ENCODE results near the gene GLB1L2.

Gene GLB1L2

GRCh38 chr11:134407321-134407828 lies 75.6 kb downstream of the GLB1L2 start:
- Histone ChIP-seq H3K4me3 (ENCODE audit: low read depth, low read length) (no peak overlapping the region), H3K27ac (ENCODE audit: low read depth, low read length) (no peak overlapping the region), H2AFZ (ENCODE audit: low read length, unreplicated experiment) (no peak overlapping the region), H3K36me3 (ENCODE audit: insufficient read depth, low read length) (no peaks in the 10 kb centered on the region), H3K27me3 (ENCODE audit: insufficient read depth, low read length) (peaks cover 21% of the 10 kb centered on the region), H3K4me1 (ENCODE audit: control insufficient read depth, insufficient read depth, low read length, unreplicated experiment) (no peaks in the 10 kb centered on the region), H3K79me2 (ENCODE audit: control insufficient read depth, insufficient read depth, low read length, unreplicated experiment) (no peaks in the 10 kb centered on the region)

GRCh38 chr11:134407923-134408322 lies 76.1 kb downstream of the GLB1L2 start:
- Histone ChIP-seq H3K27me3 (ENCODE audit: insufficient read depth, low read length) (peaks cover 26% of the 10 kb centered on the region), H3K79me2 (ENCODE audit: control insufficient read depth, insufficient read depth, low read length, unreplicated experiment) (no peaks in the 10 kb centered on the region), H3K27ac (ENCODE audit: low read depth, low read length) (no peak overlapping the region), H3K4me1 (ENCODE audit: control insufficient read depth, insufficient read depth, low read length, unreplicated experiment) (no peaks in the 10 kb centered on the region), H2AFZ (ENCODE audit: low read length, unreplicated experiment) (no peak overlapping the region), H3K4me3 (ENCODE audit: low read depth, low read length) (no peak overlapping the region), H3K36me3 (ENCODE audit: insufficient read depth, low read length) (no peaks in the 10 kb centered on the region)

- peaks cover 45% of the 10 kb centered on the region for H3K27me3 ChIP-seq (ENCODE audit: insufficient read depth, low read length)
These were observed 78.0 kb downstream of the GLB1L2 start for GRCh38 chr11:134409552-134410429.

GRCh38 chr11:134410766-134411165 lies 79.0 kb downstream of the GLB1L2 start:
- no peak overlapping the region for H3K27ac ChIP-seq (ENCODE audit: low read depth, low read length)
- no peaks in the 10 kb centered on the region for H3K79me2 ChIP-seq (ENCODE audit: control insufficient read depth, insufficient read depth, low read length, unreplicated experiment)
- no peaks in the 10 kb centered on the region for H3K4me1 ChIP-seq (ENCODE audit: control insufficient read depth, insufficient read depth, low read length, unreplicated experiment)
- H2AFZ ChIP-seq (ENCODE audit: low read length, unreplicated experiment), result no peak overlapping the region
- peaks cover 52% of the 10 kb centered on the region for H3K27me3 ChIP-seq (ENCODE audit: insufficient read depth, low read length)
- H3K4me3 ChIP-seq (ENCODE audit: low read depth, low read length), result no peak overlapping the region
- H3K36me3 ChIP-seq (ENCODE audit: insufficient read depth, low read length), result no peaks in the 10 kb centered on the region

More at GRCh38 chr11:134409552-134410429, 78.0 kb downstream of the GLB1L2 start:
- no peaks in the 10 kb centered on the region for H3K4me1 ChIP-seq (ENCODE audit: control insufficient read depth, insufficient read depth, low read length, unreplicated experiment)
- no peak overlapping the region for H3K4me3 ChIP-seq (ENCODE audit: low read depth, low read length)
- H2AFZ ChIP-seq (ENCODE audit: low read length, unreplicated experiment), result no peak overlapping the region
- H3K79me2 ChIP-seq (ENCODE audit: control insufficient read depth, insufficient read depth, low read length, unreplicated experiment), result no peaks in the 10 kb centered on the region
- no peaks in the 10 kb centered on the region for H3K36me3 ChIP-seq (ENCODE audit: insufficient read depth, low read length)
- no peak overlapping the region for H3K27ac ChIP-seq (ENCODE audit: low read depth, low read length)

GRCh38 chr11:134412203-134413042 lies 80.6 kb downstream of the GLB1L2 start, which contains the start of gene B3GAT1:
TSS of gene B3GAT1 (minus strand) at chr11:134412242. CDS start at chr11:134387659, 24,583 bp downstream.
- Histone ChIP-seq H2AFZ (ENCODE audit: low read length, unreplicated experiment) (no peak within 1 kb of the TSS), H3K27ac (ENCODE audit: low read depth, low read length) (no peak within 1 kb of the TSS), H3K4me3 (ENCODE audit: low read depth, low read length) (no peak within 1 kb of the TSS), H3K79me2 (ENCODE audit: control insufficient read depth, insufficient read depth, low read length, unreplicated experiment) (no peaks in the 10 kb centered on the region), H3K27me3 (ENCODE audit: insufficient read depth, low read length) (peaks cover 56% of the 10 kb centered on the region), H3K4me1 (ENCODE audit: control insufficient read depth, insufficient read depth, low read length, unreplicated experiment) (no peaks in the 10 kb centered on the region), H3K36me3 (ENCODE audit: insufficient read depth, low read length) (no peaks in the 10 kb centered on the region)

- Histone ChIP-seq H3K27me3 (ENCODE audit: insufficient read depth, low read length) (peaks cover 56% of the 10 kb centered on the region), H3K36me3 (ENCODE audit: insufficient read depth, low read length) (no peaks in the 10 kb centered on the region), H3K27ac (ENCODE audit: low read depth, low read length) (no peak overlapping the region), H3K4me3 (ENCODE audit: low read depth, low read length) (no peak overlapping the region), H3K4me1 (ENCODE audit: control insufficient read depth, insufficient read depth, low read length, unreplicated experiment) (no peaks in the 10 kb centered on the region), H3K79me2 (ENCODE audit: control insufficient read depth, insufficient read depth, low read length, unreplicated experiment) (no peaks in the 10 kb centered on the region), H2AFZ (ENCODE audit: low read length, unreplicated experiment) (no peak overlapping the region)
These were observed 81.4 kb downstream of the GLB1L2 start for GRCh38 chr11:134413043-134413825.

GRCh38 chr11:134413826-134414731 lies 82.3 kb downstream of the GLB1L2 start:
- H3K4me1 ChIP-seq (ENCODE audit: control insufficient read depth, insufficient read depth, low read length, unreplicated experiment), result no peaks in the 10 kb centered on the region
- no peak overlapping the region for H3K27ac ChIP-seq (ENCODE audit: low read depth, low read length)

GRCh38 chr11:134414766-134415765 lies 83.3 kb downstream of the GLB1L2 start:
- Histone ChIP-seq H3K4me3 (ENCODE audit: low read depth, low read length) (no peak overlapping the region), H2AFZ (ENCODE audit: low read length, unreplicated experiment) (no peak overlapping the region), H3K27me3 (ENCODE audit: insufficient read depth, low read length) (peaks cover 52% of the 10 kb centered on the region), H3K4me1 (ENCODE audit: control insufficient read depth, insufficient read depth, low read length, unreplicated experiment) (no peaks in the 10 kb centered on the region), H3K27ac (ENCODE audit: low read depth, low read length) (no peak overlapping the region), H3K79me2 (ENCODE audit: control insufficient read depth, insufficient read depth, low read length, unreplicated experiment) (no peaks in the 10 kb centered on the region), H3K36me3 (ENCODE audit: insufficient read depth, low read length) (no peaks in the 10 kb centered on the region)

More at GRCh38 chr11:134413826-134414731, 82.3 kb downstream of the GLB1L2 start:
- Histone ChIP-seq H3K79me2 (ENCODE audit: control insufficient read depth, insufficient read depth, low read length, unreplicated experiment) (no peaks in the 10 kb centered on the region), H3K36me3 (ENCODE audit: insufficient read depth, low read length) (no peaks in the 10 kb centered on the region), H2AFZ (ENCODE audit: low read length, unreplicated experiment) (no peak overlapping the region), H3K4me3 (ENCODE audit: low read depth, low read length) (no peak overlapping the region), H3K27me3 (ENCODE audit: insufficient read depth, low read length) (peaks cover 56% of the 10 kb centered on the region)

GRCh38 chr11:134416726-134417125 lies 84.9 kb downstream of the GLB1L2 start:
- Histone ChIP-seq H3K4me1 (ENCODE audit: control insufficient read depth, insufficient read depth, low read length, unreplicated experiment) (no peaks in the 10 kb centered on the region), H3K27ac (ENCODE audit: low read depth, low read length) (no peak overlapping the region), H3K79me2 (ENCODE audit: control insufficient read depth, insufficient read depth, low read length, unreplicated experiment) (no peaks in the 10 kb centered on the region), H3K4me3 (ENCODE audit: low read depth, low read length) (no peak overlapping the region), H2AFZ (ENCODE audit: low read length, unreplicated experiment) (no peak overlapping the region), H3K36me3 (ENCODE audit: insufficient read depth, low read length) (no peaks in the 10 kb centered on the region), H3K27me3 (ENCODE audit: insufficient read depth, low read length) (peaks cover 36% of the 10 kb centered on the region)
